Left ventricle myocardium inferior (tissue), 1 donor: Measurements from ENCODE around the gene SLC28A1. TPM values are rescaled to one million over a fixed set of nuclear protein-coding genes. Genes with fewer than 3 reads are reported as not detected.
"Not testable (repeated sequence)": the region's sequence is repeated elsewhere in the genome, so short reads cannot be mapped to it uniquely, and the experiment has no call there.

Experiments used
- DNase-seq: peaks from one replicate; pipeline ENCODE4 v3.0.0-alpha.2; 2020
- H3K27ac ChIP-seq: fragments of 200-600 bp; replicated peaks from 2 replicates; pipeline ENCODE4 v1.8.0; 2021
- H3K27me3 ChIP-seq: fragments of 200-600 bp; 2 replicates; pipeline ENCODE4 v1.8.0; 2021; ENCODE audit warnings: low read depth
- H3K36me3 ChIP-seq: fragments of 200-600 bp; 2 replicates; pipeline ENCODE4 v1.8.0; 2021
- H3K4me1 ChIP-seq: fragments of 200-600 bp; 2 replicates; pipeline ENCODE4 v1.8.0; 2021
- H3K4me3 ChIP-seq: fragments of 200-600 bp; 2 replicates; pipeline ENCODE4 v1.8.0; 2021; ENCODE audit warnings: mild to moderate bottlenecking, moderate library complexity
- H3K9me3 ChIP-seq: fragments of 200-600 bp; replicated peaks from 2 replicates; pipeline ENCODE4 v1.8.0; 2021
- intact Hi-C: fragments of 100-400 bp; cut with micrococcal nuclease; formaldehyde crosslinking; loops from one replicate; pipeline ENCODE4 v1.11.0; 2022
- total RNA-seq: library from RNA; stranded (reverse); fragmentation: NEBNext Ultra II Directional; extraction: Animal tissue kit (Norgen Biotek cat#: 25700); gene quantifications from one replicate; pipeline ENCODE4 v1.2.1, GENCODE V29; 2021
- TF ChIP-seq, protein P1 (sequence below): fragments of 200-600 bp; IDR thresholded peaks from 2 replicates; pipeline ENCODE4 v1.8.0; 2021; ENCODE audit warnings: antibody characterized with exemption, mild to moderate bottlenecking, borderline replicate concordance
- donor health status: DM: no; HTN: yes; CAD: no; lungs with severe emphysema.

The SLC28A1 gene
- total RNA-seq, 1 donor from 2014 or later: 0.91 TPM

DNA sequence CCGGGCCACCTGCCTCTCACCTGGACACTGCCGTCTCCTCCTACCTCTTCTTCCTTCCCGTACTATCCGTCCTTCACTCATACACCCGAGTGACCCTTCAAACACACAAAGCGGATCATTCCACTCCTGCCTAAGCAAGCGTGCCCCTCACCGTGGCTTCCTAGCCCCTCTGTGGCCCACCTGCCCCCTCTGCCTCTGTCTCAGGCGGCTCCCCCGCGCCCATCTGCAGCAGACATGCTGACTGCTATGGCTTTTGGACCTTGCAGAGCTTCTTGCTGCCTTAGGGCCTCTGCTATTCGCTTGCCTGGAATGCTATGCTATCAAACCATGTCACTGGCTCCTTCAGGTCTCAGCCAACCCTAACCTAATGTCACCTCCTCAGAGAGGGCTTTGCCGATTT lies 38.1 kb downstream of the SLC28A1 start:
- H3K27ac ChIP-seq: no peak overlapping the region
- intact Hi-C loops: no loop called here
- TF ChIP-seq, protein P1, sequence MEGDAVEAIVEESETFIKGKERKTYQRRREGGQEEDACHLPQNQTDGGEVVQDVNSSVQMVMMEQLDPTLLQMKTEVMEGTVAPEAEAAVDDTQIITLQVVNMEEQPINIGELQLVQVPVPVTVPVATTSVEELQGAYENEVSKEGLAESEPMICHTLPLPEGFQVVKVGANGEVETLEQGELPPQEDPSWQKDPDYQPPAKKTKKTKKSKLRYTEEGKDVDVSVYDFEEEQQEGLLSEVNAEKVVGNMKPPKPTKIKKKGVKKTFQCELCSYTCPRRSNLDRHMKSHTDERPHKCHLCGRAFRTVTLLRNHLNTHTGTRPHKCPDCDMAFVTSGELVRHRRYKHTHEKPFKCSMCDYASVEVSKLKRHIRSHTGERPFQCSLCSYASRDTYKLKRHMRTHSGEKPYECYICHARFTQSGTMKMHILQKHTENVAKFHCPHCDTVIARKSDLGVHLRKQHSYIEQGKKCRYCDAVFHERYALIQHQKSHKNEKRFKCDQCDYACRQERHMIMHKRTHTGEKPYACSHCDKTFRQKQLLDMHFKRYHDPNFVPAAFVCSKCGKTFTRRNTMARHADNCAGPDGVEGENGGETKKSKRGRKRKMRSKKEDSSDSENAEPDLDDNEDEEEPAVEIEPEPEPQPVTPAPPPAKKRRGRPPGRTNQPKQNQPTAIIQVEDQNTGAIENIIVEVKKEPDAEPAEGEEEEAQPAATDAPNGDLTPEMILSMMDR: no peak

GRCh38 chr15:84924077-84924731 lies 39.7 kb downstream of the SLC28A1 start:
- H3K9me3 ChIP-seq: no peaks in the 10 kb centered on the region
- TF ChIP-seq, protein P1: no peak
- H3K27ac ChIP-seq: peak overlapping the region; percentile 28
- H3K27me3 ChIP-seq: no peaks in the 10 kb centered on the region
- H3K4me3 ChIP-seq: no peak overlapping the region
- intact Hi-C loops: no loop called here
- peaks cover 8% of the 10 kb centered on the region for H3K4me1 ChIP-seq
- DNase-seq: no peak
- no peaks in the 10 kb centered on the region for H3K36me3 ChIP-seq

More for the DNA sequence above, 38.1 kb downstream of the SLC28A1 start:
- Histone ChIP-seq H3K4me3 (no peak overlapping the region), H3K4me1 (peaks cover 6% of the 10 kb centered on the region), H3K9me3 (no peaks in the 10 kb centered on the region), H3K36me3 (no peaks in the 10 kb centered on the region), H3K27me3 (no peaks in the 10 kb centered on the region)
- no peak for DNase-seq

- intact Hi-C loops: loop anchor here (5.0 kb wide), 1 partner anchor 78 kb away; no protein-coding TSS in a partner anchor
- H3K9me3 ChIP-seq, H3K27me3 ChIP-seq, H3K36me3 ChIP-seq, H3K4me3 ChIP-seq, DNase-seq, H3K4me1 ChIP-seq, H3K27ac ChIP-seq: not testable (repeated sequence)
Measured at GRCh38 chr15:84924821-84925569, 40.5 kb downstream of the SLC28A1 start.

DNA sequence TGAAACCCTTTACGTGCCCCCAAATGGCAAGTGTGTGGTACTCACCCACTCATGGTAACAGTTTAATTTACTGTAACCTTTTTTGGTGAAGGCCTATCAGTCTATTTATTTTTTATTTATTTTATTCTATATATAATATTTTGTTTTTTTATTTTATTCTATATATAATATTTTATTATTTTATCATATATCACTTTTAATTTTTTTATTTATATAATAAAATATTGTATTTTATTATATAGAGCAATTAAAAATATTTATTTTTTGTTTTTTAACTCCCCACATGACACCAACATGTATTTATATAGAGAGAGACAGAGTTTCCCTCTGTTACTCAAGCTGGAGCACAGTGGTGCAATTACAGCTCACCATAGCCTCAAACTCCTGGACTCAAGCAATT lies 41.4 kb downstream of the SLC28A1 start:
- no peaks in the 10 kb centered on the region for H3K36me3 ChIP-seq
- no peaks in the 10 kb centered on the region for H3K9me3 ChIP-seq
- no peak for DNase-seq
- no peak overlapping the region for H3K4me3 ChIP-seq
- H3K27ac ChIP-seq: no peak overlapping the region
- no peaks in the 10 kb centered on the region for H3K27me3 ChIP-seq
- intact Hi-C loops: loop anchor here (5.0 kb wide), 1 partner anchor 79 kb away; no protein-coding TSS in a partner anchor
- H3K4me1 ChIP-seq: peaks cover 8% of the 10 kb centered on the region
- TF ChIP-seq, protein P1: no peak

DNA sequence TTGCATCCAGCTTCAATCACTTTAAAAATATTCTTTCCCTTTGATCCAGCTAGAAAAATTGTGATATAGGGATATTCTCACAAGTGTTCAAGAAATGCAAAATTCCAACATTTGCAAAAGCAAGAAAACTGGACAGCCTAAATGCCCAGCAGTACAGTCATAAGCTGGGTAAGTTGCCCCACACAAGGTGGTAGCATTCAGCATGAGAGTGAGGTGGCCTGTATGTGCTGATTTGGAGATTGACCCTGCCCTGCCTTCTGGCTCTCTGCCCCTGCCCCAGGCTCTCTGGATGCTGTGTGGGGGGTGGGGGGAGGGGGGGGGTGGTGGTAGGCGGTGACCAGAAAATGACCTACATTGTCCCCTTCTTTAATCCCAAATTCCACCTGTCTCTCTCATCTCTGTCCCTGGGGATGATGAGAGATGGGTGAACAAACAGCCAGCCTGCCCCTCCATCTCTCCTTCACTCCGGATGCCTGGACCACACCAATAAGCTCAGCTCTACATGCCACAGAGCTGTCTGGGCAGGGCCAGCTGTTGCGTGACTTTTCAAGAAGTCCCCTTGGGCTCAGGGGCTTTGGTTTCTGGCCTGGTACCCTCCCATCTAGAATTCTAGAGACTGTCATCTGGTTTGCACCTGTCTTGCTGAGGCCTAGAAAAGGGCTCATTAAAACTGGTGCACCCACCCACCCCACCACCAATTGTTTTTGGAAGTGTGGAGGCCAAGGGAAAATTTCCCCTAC lies 42.2 kb downstream of the SLC28A1 start:
- no peak for DNase-seq
- H3K4me3 ChIP-seq: no peak overlapping the region
- intact Hi-C loops: loop anchor here (5.0 kb wide), 1 partner anchor 79 kb away; no protein-coding TSS in a partner anchor
- H3K27ac ChIP-seq: peak overlapping the region; percentile 89
- TF ChIP-seq, protein P1: no peak
- peaks cover 8% of the 10 kb centered on the region for H3K4me1 ChIP-seq
- H3K36me3 ChIP-seq: no peaks in the 10 kb centered on the region
- H3K9me3 ChIP-seq: no peaks in the 10 kb centered on the region
- no peaks in the 10 kb centered on the region for H3K27me3 ChIP-seq
